Panc1 (cell line): Measurements from ENCODE around the gene PARD3. TPM values are rescaled to one million over a fixed set of nuclear protein-coding genes. Genes with fewer than 3 reads are reported as not detected.

ENCODE experiments used
- ATAC-seq: fragments of 200-7000 bp; cut with Tn5 transposase; 2 replicates; pipeline ENCODE4 v1.9.1; 2020; ENCODE audit warnings: mild to moderate bottlenecking, moderate library complexity
- BruUV-seq: library from RNA; stranded (reverse); fragments of 400-500 nt; replicated peaks from 2 replicates; lab custom pipeline; 2021; lab: Mats Ljungman, UMichigan
- CTCF ChIA-PET: fragments of 300-600 bp; sonication (Branson Sonifier 250); formaldehyde crosslinking; loops from one replicate; lab custom pipeline; 2022; ENCODE audit warnings: antibody characterized with exemption; lab: Charles Lee
- POLR2A ChIA-PET: fragments of 300-600 bp; sonication (Branson Sonifier 250); formaldehyde crosslinking; loops from one replicate; lab custom pipeline; 2022; ENCODE audit warnings: antibody characterized with exemption; lab: Charles Lee
- DNase-seq: peaks from one replicate; pipeline ENCODE4 v3.0.0-alpha.2; 2010; ENCODE audit warnings: low read depth, low spot score
- H3K27ac ChIP-seq: 2 replicates; pipeline ENCODE4 v1.5.1; 2011; ENCODE audit warnings: mild to moderate bottlenecking, low read length, inconsistent platforms
- H3K27me3 ChIP-seq: fragments of 200-500 bp; sonication (Bioruptor generic); 2 replicates; pipeline ENCODE4 v1.6.0; 2014; ENCODE audit warnings: low read length, inconsistent platforms; ENCODE audit not compliant: control insufficient read depth, insufficient read depth
- H3K36me3 ChIP-seq: fragments of 200-500 bp; sonication (Bioruptor generic); 2 replicates; pipeline ENCODE4 v1.5.1; 2014; ENCODE audit warnings: inconsistent platforms, mild to moderate bottlenecking, low read length, moderate library complexity; ENCODE audit not compliant: control insufficient read depth, insufficient read depth
- H3K4me1 ChIP-seq: 2 replicates; pipeline ENCODE4 v1.5.1; 2011; ENCODE audit warnings: inconsistent platforms, mild to moderate bottlenecking, low read length, moderate library complexity; ENCODE audit not compliant: control insufficient read depth, insufficient read depth
- H3K4me3 ChIP-seq, 2 experiments: 2 replicates each; pipeline ENCODE4 v1.5.1; 2011 to 2012; ENCODE audit warnings: low read depth in 2 of 2, low read length in 2 of 2, mild to moderate bottlenecking in 2 of 2, inconsistent platforms in 1 of 2, moderate library complexity in 1 of 2
- H3K9me3 ChIP-seq: fragments of 200-500 bp; sonication (Bioruptor generic); 2 replicates; pipeline ENCODE4 v1.5.1; 2014; ENCODE audit warnings: low read depth, mild to moderate bottlenecking, inconsistent platforms, low read length, moderate library complexity; ENCODE audit not compliant: control insufficient read depth, insufficient read depth
- CTCF ChIP-seq: fragments of 450-650 bp; IDR thresholded peaks from 2 replicates; pipeline ENCODE4 v1.5.1; 2017; ENCODE audit warnings: mild to moderate bottlenecking
- POLR2AphosphoS5 ChIP-seq: IDR thresholded peaks from 2 replicates; pipeline ENCODE4 v1.6.1; 2012; ENCODE audit warnings: mild to moderate bottlenecking, low read depth, low read length, moderate library complexity
- REST ChIP-seq, 2 experiments: IDR thresholded peaks; 2 replicates each; pipeline ENCODE4 v1.6.1; 2011 to 2012; ENCODE audit warnings: low read depth in 2 of 2, control low read depth in 1 of 2, low read length in 1 of 2, mild to moderate bottlenecking in 1 of 2, moderate library complexity in 1 of 2; ENCODE audit not compliant: insufficient read depth in 1 of 2
- SIN3A ChIP-seq: IDR thresholded peaks from 2 replicates; pipeline ENCODE4 v1.6.1; 2012; ENCODE audit warnings: low read depth, mild to moderate bottlenecking, low read length, moderate library complexity, borderline replicate concordance; ENCODE audit not compliant: insufficient read depth
- TCF7L2 ChIP-seq: IDR thresholded peaks from 2 replicates; pipeline ENCODE4 v1.6.1; 2011; ENCODE audit warnings: mild to moderate bottlenecking, low read depth, low read length, inconsistent platforms
- in situ Hi-C: cut with HindIII; loops from 2 replicates; pipeline ENCODE4 v1.10.0; 2016; ENCODE audit warnings: low sequenced_read_pairs, low pct_unique_long_range_greater_than_20kb
- intact Hi-C: fragments of 100-400 bp; cut with micrococcal nuclease; formaldehyde crosslinking; loops from one replicate; pipeline ENCODE4 v1.10.0; 2022; ENCODE audit not compliant: unreplicated experiment
- total RNA-seq: library from RNA; stranded (reverse); gene quantifications from one replicate; pipeline ENCODE4 v1.2.1, GENCODE V29; 2021; ENCODE audit not compliant: unreplicated experiment

The PARD3 gene
- total RNA-seq, 1 experiment from 2014 or later = 29.8 TPM

GRCh38 chr10:34669079-34669478, 146.0 kb downstream of the PARD3 start:
- Histone ChIP-seq H3K36me3 (no peaks in the 10 kb centered on the region), H3K4me3 (no peak overlapping the region), H3K9me3 (no peaks in the 10 kb centered on the region), H3K27ac (no peak overlapping the region), H3K4me1 (peaks cover 2% of the 10 kb centered on the region; the same call in 1 of the 2 replicates), H3K27me3 (no peaks in the 10 kb centered on the region)
- ChIA-PET POLR2A (no interaction called here), CTCF (no interaction called here)
- ATAC-seq (no peak), DNase-seq (no peak)
- TF ChIP-seq CTCF (no peak), SIN3A (no peak), POLR2AphosphoS5 (no peak), TCF7L2 (no peak), REST (IDR thresholded peaks at IDR 0.05; ENCODE audit: insufficient read depth in 1 of 2, low read depth in 2 of 2, low read length in 1 of 2) (no peak)
- no TSS peak for BruUV-seq
- intact Hi-C loops (loop anchor here (10.0 kb wide), 2 partner anchors 146 to 286 kb away; partner anchors contain the start of gene PARD3), in situ Hi-C loops (no loop called here)

GRCh38 chr10:34667177-34667576, 147.9 kb downstream of the PARD3 start:
- no peak for TF ChIP-seq REST (IDR thresholded peaks at IDR 0.05; ENCODE audit: insufficient read depth in 1 of 2, low read depth in 2 of 2, low read length in 1 of 2)
- no peak for TF ChIP-seq CTCF
- TF ChIP-seq TCF7L2 = no peak
- no peak for TF ChIP-seq POLR2AphosphoS5
- no peak for TF ChIP-seq SIN3A
- H3K27ac ChIP-seq = no peak overlapping the region
- ChIA-PET CTCF (interaction anchor here (0.6 kb wide), 1 partner anchor 273 kb away, joined by 4 read pairs; no protein-coding TSS in a partner anchor), POLR2A (no interaction called here)
- peaks cover 2% of the 10 kb centered on the region; the same call in 1 of the 2 replicates for H3K4me1 ChIP-seq
- no peaks in the 10 kb centered on the region for H3K27me3 ChIP-seq
- intact Hi-C loops (loop anchor here (10.0 kb wide), 2 partner anchors 148 to 288 kb away; partner anchors contain the start of gene PARD3), in situ Hi-C loops (no loop called here)
- no TSS peak for BruUV-seq
- H3K9me3 ChIP-seq = no peaks in the 10 kb centered on the region
- no peak overlapping the region for H3K4me3 ChIP-seq
- no peaks in the 10 kb centered on the region for H3K36me3 ChIP-seq
- DNase-seq (no peak), ATAC-seq (no peak)
